B cell (primary cell): ENCODE measurements around the gene ARHGAP40. TPM values are rescaled to one million over a fixed set of nuclear protein-coding genes. Genes with fewer than 3 reads are reported as not detected.

Source experiments
- ATAC-seq: fragments of 200-7000 bp; cut with Tn5 transposase; one replicate; pipeline ENCODE4 v1.10.0; 2021; ENCODE audit warnings: low read depth, mild to moderate bottlenecking, moderate number of reproducible peaks, moderate library complexity
- CTCF ChIA-PET: fragments of 350-600 bp; sonication (Branson Sonifier 250); formaldehyde crosslinking; loops from one replicate; lab custom pipeline; 2021; ENCODE audit warnings: antibody characterized with exemption, inconsistent platforms; lab: Charles Lee
- POLR2A ChIA-PET: fragments of 350-600 bp; sonication (Branson Sonifier 250); formaldehyde crosslinking; loops from one replicate; lab custom pipeline; 2021; ENCODE audit warnings: antibody characterized with exemption; lab: Charles Lee
- DNase-seq: peaks from one replicate; pipeline ENCODE4 v3.0.0; 2013
- H2AFZ ChIP-seq: 2 replicates; pipeline ENCODE4 v1.6.1; 2012; ENCODE audit warnings: mild to moderate bottlenecking, low read depth, low read length; ENCODE audit not compliant: insufficient read depth, poor library complexity, severe bottlenecking
- H3K27ac ChIP-seq, 2 donors: 1 replicate in 1 of 2; 2 replicates in 1 of 2; pipeline ENCODE4 v1.5.1; 2012 to 2013; ENCODE audit warnings: low read length in 2 of 2, mild to moderate bottlenecking in 2 of 2, moderate library complexity in 1 of 2
- H3K27me3 ChIP-seq, 4 experiments: fragments of 200-600 bp in 1 of 4; sonication (generic) in 1 of 4; replicated peaks in 1 of 4; 1 replicate in 2 of 4; 2 replicates in 2 of 4; pipeline versions ENCODE4 v1.6.1 to v1.7.0; 2013 to 2016; ENCODE audit warnings: low read length in 3 of 4, mild to moderate bottlenecking in 2 of 4, mixed read lengths in 1 of 4, moderate library complexity in 1 of 4; ENCODE audit not compliant: insufficient read depth in 4 of 4, control insufficient read depth in 3 of 4; ENCODE audit errors: control extremely low read depth in 1 of 4
- H3K36me3 ChIP-seq, 2 experiments: replicated peaks in 1 of 2; 1 replicate in 1 of 2; 2 replicates in 1 of 2; pipeline versions ENCODE4 v1.6.1 to v1.7.1; 2013; ENCODE audit warnings: low read length in 1 of 2; ENCODE audit not compliant: insufficient read depth in 2 of 2, control insufficient read depth in 1 of 2; ENCODE audit errors: control extremely low read depth in 1 of 2, extremely low read depth in 1 of 2
- H3K4me1 ChIP-seq, 2 donors: fragments of 200-600 bp in 1 of 2; sonication (generic) in 1 of 2; 1 replicate in 1 of 2; 2 replicates in 1 of 2; pipeline versions ENCODE4 v1.5.1 to v1.6.1; 2013 to 2017; ENCODE audit warnings: low read length in 2 of 2; ENCODE audit not compliant: control insufficient read depth in 2 of 2, insufficient read depth in 2 of 2
- H3K4me2 ChIP-seq: replicated peaks from 2 replicates; pipeline ENCODE3; 2012; ENCODE audit warnings: mild to moderate bottlenecking, low read depth, low read length; ENCODE audit not compliant: poor library complexity, severe bottlenecking
- H3K4me3 ChIP-seq, 5 experiments: fragments of 200-600 bp in 1 of 5; sonication (generic) in 1 of 5; 1 replicate in 3 of 5; 2 replicates in 2 of 5; pipeline versions ENCODE4 v1.5.1 to v1.7.0; 2011 to 2016; ENCODE audit warnings: low read length in 4 of 5, mild to moderate bottlenecking in 4 of 5, low read depth in 2 of 5, control low read depth in 1 of 5, moderate library complexity in 1 of 5; ENCODE audit not compliant: insufficient read depth in 1 of 5; ENCODE audit errors: control extremely low read depth in 1 of 5, extremely low read depth in 1 of 5
- H3K79me2 ChIP-seq: fragments of 200-600 bp; sonication (generic); one replicate; pipeline ENCODE4 v1.6.0; 2016; ENCODE audit warnings: low read length; ENCODE audit not compliant: control insufficient read depth, insufficient read depth
- H3K9ac ChIP-seq: fragments of 200-600 bp; sonication (generic); 2 replicates; pipeline ENCODE4 v1.6.1; 2017; ENCODE audit warnings: mild to moderate bottlenecking, low read length, moderate library complexity
- H3K9me3 ChIP-seq, 3 donors: one replicate each; pipeline versions ENCODE4 v1.6.1 to v1.7.1; 2013; ENCODE audit warnings: low read length in 2 of 3; ENCODE audit not compliant: control insufficient read depth in 2 of 3, insufficient read depth in 1 of 3; ENCODE audit errors: control extremely low read depth in 1 of 3
- H4K20me1 ChIP-seq: 2 replicates; pipeline ENCODE4 v1.6.0; 2012; ENCODE audit warnings: mild to moderate bottlenecking, low read length; ENCODE audit not compliant: insufficient read depth, control insufficient read depth, poor library complexity, severe bottlenecking
- H3K27ac Mint-ChIP-seq: one replicate; pipeline ENCODE4 v1.8.0; 2021; ENCODE audit warnings: mixed read lengths
- H3K27me3 Mint-ChIP-seq: one replicate; pipeline ENCODE4 v1.8.0; 2021; ENCODE audit warnings: mixed read lengths
- H3K4me1 Mint-ChIP-seq: one replicate; pipeline ENCODE4 v1.8.0; 2021; ENCODE audit warnings: mixed read lengths
- H3K4me3 Mint-ChIP-seq: one replicate; pipeline ENCODE4 v1.8.0; 2021; ENCODE audit warnings: mixed read lengths
- H3K9me3 Mint-ChIP-seq: one replicate; pipeline ENCODE4 v1.8.0; 2022; ENCODE audit warnings: mixed read lengths; ENCODE audit not compliant: insufficient read depth
- CTCF ChIP-seq: fragments of 200-600 bp; IDR thresholded peaks from one replicate; pipeline ENCODE4 v1.8.0; 2022; ENCODE audit warnings: antibody characterized with exemption, mild to moderate bottlenecking
- EZH2 ChIP-seq: IDR thresholded peaks from 2 replicates; pipeline ENCODE4 v1.6.1; 2012; ENCODE audit warnings: borderline replicate concordance, low read depth, mild to moderate bottlenecking, moderate library complexity, low read length; ENCODE audit not compliant: insufficient read depth, poor library complexity, severe bottlenecking
- WGBS: methylation state at CpG from one replicate; pipeline ENCODE4 v1.1.5; 2013; ENCODE audit warnings: missing lambda C conversion rate; ENCODE audit not compliant: insufficient coverage; 5-methylcytosine and 5-hydroxymethylcytosine counted together
- intact Hi-C: fragments of 100-400 bp; cut with micrococcal nuclease; formaldehyde crosslinking; loops from one replicate; pipeline ENCODE4 v1.10.0; 2022
- polyA plus RNA-seq: library from polyadenylated mRNA; depleted of rRNA; stranded (reverse); fragments of >200 nt; gene quantifications from 2 replicates; pipeline ENCODE4 v1.2.3, GENCODE V29; 2012
- total RNA-seq, 2 donors: library from RNA; stranded (reverse); fragments of 120-200 nt in 1 of 2; gene quantifications; 1 replicate in 1 of 2; 2 replicates in 1 of 2; pipeline versions ENCODE4 v1.2.3 to v1.2.4, GENCODE V29; 2013 to 2022

The ARHGAP40 gene
- total and polyA plus RNA-seq, 2 donors (not counting 1 experiment from before 2014, with no cell fraction given) = not detected

- WGBS = 56% methylated on average over 5 of the region's 7 CpGs
Observed at GRCh38 chr20:38584099-38584763, 17.4 kb upstream of the ARHGAP40 start.

More at GRCh38 chr20:38584099-38584763, 17.4 kb upstream of the ARHGAP40 start:
- Histone ChIP-seq H3K4me2 (no peak overlapping the region), H3K36me3 (no peaks in the 10 kb centered on the region), H2AFZ (no peak overlapping the region), H3K4me3 (no peak overlapping the region), H3K9me3 (no peaks in the 10 kb centered on the region), H3K27me3 (peaks cover 0 to 8% (median 1%) of the 10 kb centered on the region in 4 experiments), H3K79me2 (no peaks in the 10 kb centered on the region), H3K4me1 (no peaks in the 10 kb centered on the region), H3K9ac (no peak overlapping the region), H3K27ac (no peak overlapping the region), H4K20me1 (no peaks in the 10 kb centered on the region)
- ChIA-PET CTCF (no interaction called here), POLR2A (interaction anchor here (0.7 kb wide), 1 partner anchor 593 kb away, joined by 4 read pairs; no protein-coding TSS in a partner anchor)
- Mint-ChIP-seq H3K27ac (no peak overlapping the region), H3K27me3 (peaks cover 13% of the 10 kb centered on the region), H3K4me1 (no peaks in the 10 kb centered on the region), H3K4me3 (no peak overlapping the region), H3K9me3 (no peaks in the 10 kb centered on the region)
- intact Hi-C loops = no loop called here
- DNase-seq = no peak
- no peak for TF ChIP-seq CTCF
- no peak for TF ChIP-seq EZH2
- no peak for ATAC-seq
